ENCODE data around the gene ZNF587. TPM values are rescaled to one million over a fixed set of nuclear protein-coding genes. Genes with fewer than 3 reads are reported as not detected.

ZNF587 gene
- total and polyA plus RNA-seq, 2 of the 13 experiments (the other 11 are each of a cell fraction or from before 2014, with no cell fraction given) = 8.7 to 17.5 TPM

DNA sequence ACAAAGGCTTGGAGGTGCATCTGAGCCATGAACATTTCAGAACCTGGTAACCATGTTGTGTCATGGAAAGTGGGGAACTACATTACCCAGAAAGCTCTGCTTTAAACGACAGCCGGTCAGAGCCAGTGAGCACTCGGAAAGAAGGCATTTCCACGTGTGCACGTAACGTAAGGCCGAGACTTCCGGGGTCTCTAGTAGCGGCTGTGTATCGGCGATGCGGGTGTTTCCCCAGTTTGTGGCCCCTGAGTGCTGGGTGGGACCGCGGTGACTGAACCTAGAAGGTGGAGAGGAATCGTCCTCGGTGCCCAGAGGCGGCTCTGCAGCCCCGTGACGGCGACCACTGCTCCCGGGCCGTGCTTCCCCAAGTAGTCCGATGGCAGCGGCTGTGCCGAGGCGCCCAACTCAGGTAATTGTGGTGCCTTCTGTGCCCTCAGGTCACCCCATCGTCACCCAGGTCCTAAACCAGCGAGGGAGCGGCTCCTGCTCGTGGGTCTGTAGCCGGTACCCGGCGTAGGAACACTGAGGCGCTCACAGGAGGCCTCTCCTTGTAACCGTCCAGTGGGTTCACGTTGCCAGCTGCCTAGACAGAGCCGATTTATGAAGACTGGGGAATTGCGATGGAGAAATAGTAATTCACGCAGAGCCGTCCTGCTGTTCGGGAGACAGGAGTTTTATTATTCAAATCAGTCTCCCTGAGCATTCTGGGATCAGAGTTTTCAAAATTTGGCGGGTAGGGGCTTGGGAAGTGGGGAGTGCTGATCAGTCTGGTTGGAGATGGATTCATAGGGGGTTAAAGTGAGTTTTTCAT is at the start of gene ZNF587 (continued):
- TF ChIP-seq EED (CRISPR knock-in tag; IDR thresholded peaks at IDR 0.05) (0 out of 2 replicates have a peak, but pooled peaks have one; percentile 39), NFYB (CRISPR knock-in tag; IDR thresholded peaks at IDR 0.05) (peak; percentile 88), POLR2A (IDR thresholded peaks at IDR 0.05; ENCODE audit: insufficient read depth in 1 of 2, low read depth in 2 of 2, low read length in 2 of 2) (peak; percentile 66 to 73), MXD4 (CRISPR knock-in tag; IDR thresholded peaks at IDR 0.05) (0 out of 2 replicates have a peak, but pooled peaks have one; percentile 27), NFATC3 (CRISPR knock-in tag; IDR thresholded peaks at IDR 0.05) (0 out of 2 replicates have a peak, but pooled peaks have one; percentile 34), GABPB1 (CRISPR knock-in tag; IDR thresholded peaks at IDR 0.05) (peak; percentile 93), TEAD3 (CRISPR knock-in tag; optimal IDR thresholded peaks at IDR 0.05; ENCODE audit: borderline replicate concordance) (peak; percentile 58), NFYC (CRISPR knock-in tag; IDR thresholded peaks at IDR 0.05) (peak; percentile 92), AKAP8 (CRISPR knock-in tag; IDR thresholded peaks at IDR 0.05) (0 out of 2 replicates have a peak, but pooled peaks have one; percentile 47), PHF20 (CRISPR knock-in tag; IDR thresholded peaks at IDR 0.05) (peak; percentile 76), ZNF788 (CRISPR knock-in tag; IDR thresholded peaks at IDR 0.05; ENCODE audit: borderline replicate concordance) (peak; percentile 60; the same call in 1 of the 2 replicates)
- TF ChIP-seq, protein P1, sequence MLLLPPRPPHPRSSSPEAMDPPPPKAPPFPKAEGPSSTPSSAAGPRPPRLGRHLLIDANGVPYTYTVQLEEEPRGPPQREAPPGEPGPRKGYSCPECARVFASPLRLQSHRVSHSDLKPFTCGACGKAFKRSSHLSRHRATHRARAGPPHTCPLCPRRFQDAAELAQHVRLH (CRISPR knock-in tag; IDR thresholded peaks at IDR 0.05; ENCODE audit: borderline replicate concordance, low read depth) = 0 out of 2 replicates have a peak, but pooled peaks have one; percentile 8
- TF ChIP-seq, protein P2, sequence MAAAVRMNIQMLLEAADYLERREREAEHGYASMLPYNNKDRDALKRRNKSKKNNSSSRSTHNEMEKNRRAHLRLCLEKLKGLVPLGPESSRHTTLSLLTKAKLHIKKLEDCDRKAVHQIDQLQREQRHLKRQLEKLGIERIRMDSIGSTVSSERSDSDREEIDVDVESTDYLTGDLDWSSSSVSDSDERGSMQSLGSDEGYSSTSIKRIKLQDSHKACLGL (CRISPR knock-in tag; IDR thresholded peaks at IDR 0.05) = peak; percentile 41; the same call in 1 of the 2 replicates

DNA sequence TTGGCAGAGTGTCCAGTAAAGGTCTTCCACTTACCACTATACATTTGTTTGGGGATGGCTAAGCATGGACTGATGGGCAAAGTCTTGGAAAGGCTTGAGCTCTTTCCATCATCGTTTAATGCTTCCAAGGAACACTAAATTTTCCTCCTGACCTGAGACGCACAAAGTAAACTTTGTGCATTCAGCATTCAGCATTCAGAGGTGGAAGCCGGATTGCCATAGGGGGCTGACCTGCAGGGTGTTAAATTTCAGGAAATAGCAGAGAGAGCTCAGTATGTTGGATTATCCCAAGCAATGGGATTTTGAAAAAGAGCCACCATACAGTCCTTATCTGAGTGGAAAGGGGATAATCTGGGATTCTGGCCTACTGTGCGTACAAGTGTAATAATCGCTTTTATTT is 49.0 kb upstream of the ZNF587 start:
- H3K27ac ChIP-seq (ENCODE audit: extremely low read length, insufficient read depth, low read length) = no peak overlapping the region
- H3K27me3 ChIP-seq (ENCODE audit: control insufficient read depth in 1 of 2, insufficient read depth in 2 of 2, low read length in 2 of 2) = no peaks in the 10 kb centered on the region
- intact Hi-C loops (cut with micrococcal nuclease; ENCODE audit: unreplicated experiment) (no loop called here), in situ Hi-C loops (cut with HindIII; ENCODE audit: extremely low pct_ligation_motif_present, low pct_unique_long_range_greater_than_20kb) (no loop called here)
- H2AFZ ChIP-seq (ENCODE audit: low read length) = no peak overlapping the region
- ChIA-PET POLR2A (interaction anchor here (1.3 kb wide), 1 partner anchor 14 kb away, joined by 4 read pairs; the partner anchor contains the start of gene ZNF552), CTCF (ENCODE audit: low intra/inter-chr PET ratio, low total read pairs) (no interaction called here)
- WGBS (ENCODE audit: low lambda C conversion rate) = 96% methylated on average over 5 of the region's 5 CpGs
- H3K79me2 ChIP-seq (ENCODE audit: insufficient read depth, low read length) = no peaks in the 10 kb centered on the region
- H3K9me3 ChIP-seq (ENCODE audit: low read length) = no peaks in the 10 kb centered on the region
- peaks cover 2 to 3% of the 10 kb centered on the region in 2 experiments; a peak in 2 of 5 replicates for H3K36me3 ChIP-seq (replicated peaks in 1 of 2; ENCODE audit: control insufficient read depth in 1 of 2, insufficient read depth in 2 of 2, low read length in 2 of 2)
- no TSS peak for BruUV-seq (replicated peaks)
- no peaks in the 10 kb centered on the region for H4K20me1 ChIP-seq (ENCODE audit: insufficient read depth, low read length)
- H3K9ac ChIP-seq (ENCODE audit: insufficient read depth, low read depth, low read length) = no peak overlapping the region
- DNase-seq (ENCODE audit: low spot score) = no peak
- H3K4me3 ChIP-seq (replicated peaks in 1 of 3; ENCODE audit: insufficient read depth in 1 of 3, low read depth in 2 of 3, low read length in 3 of 3) = no peak overlapping the region
- H3K4me1 ChIP-seq (ENCODE audit: insufficient read depth, low read length) = peaks cover 6% of the 10 kb centered on the region; the same call in 1 of the 2 replicates
- no peak for FAIRE-seq
- ATAC-seq = no peak
- no peak overlapping the region for H3K4me2 ChIP-seq (ENCODE audit: low read depth, low read length)
- TF ChIP-seq, protein P3, sequence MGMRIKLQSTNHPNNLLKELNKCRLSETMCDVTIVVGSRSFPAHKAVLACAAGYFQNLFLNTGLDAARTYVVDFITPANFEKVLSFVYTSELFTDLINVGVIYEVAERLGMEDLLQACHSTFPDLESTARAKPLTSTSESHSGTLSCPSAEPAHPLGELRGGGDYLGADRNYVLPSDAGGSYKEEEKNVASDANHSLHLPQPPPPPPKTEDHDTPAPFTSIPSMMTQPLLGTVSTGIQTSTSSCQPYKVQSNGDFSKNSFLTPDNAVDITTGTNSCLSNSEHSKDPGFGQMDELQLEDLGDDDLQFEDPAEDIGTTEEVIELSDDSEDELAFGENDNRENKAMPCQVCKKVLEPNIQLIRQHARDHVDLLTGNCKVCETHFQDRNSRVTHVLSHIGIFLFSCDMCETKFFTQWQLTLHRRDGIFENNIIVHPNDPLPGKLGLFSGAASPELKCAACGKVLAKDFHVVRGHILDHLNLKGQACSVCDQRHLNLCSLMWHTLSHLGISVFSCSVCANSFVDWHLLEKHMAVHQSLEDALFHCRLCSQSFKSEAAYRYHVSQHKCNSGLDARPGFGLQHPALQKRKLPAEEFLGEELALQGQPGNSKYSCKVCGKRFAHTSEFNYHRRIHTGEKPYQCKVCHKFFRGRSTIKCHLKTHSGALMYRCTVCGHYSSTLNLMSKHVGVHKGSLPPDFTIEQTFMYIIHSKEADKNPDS (CRISPR knock-in tag; IDR thresholded peaks at IDR 0.05) = no peak
- no peak for TF ChIP-seq HCFC1 (IDR thresholded peaks at IDR 0.05; ENCODE audit: low read depth, low read length)
- TF ChIP-seq SALL1 (CRISPR knock-in tag; IDR thresholded peaks at IDR 0.05) = no peak
- TF ChIP-seq RBAK (CRISPR knock-in tag; IDR thresholded peaks at IDR 0.05) = no peak
- TF ChIP-seq ZFP36 (IDR thresholded peaks at IDR 0.05; ENCODE audit: borderline replicate concordance, low read depth, low read length, partially characterized antibody) = no peak
